ENCODE measurements around the gene CNTNAP4. TPM values are rescaled to one million over a fixed set of nuclear protein-coding genes. Genes with fewer than 3 reads are reported as not detected.

Gene CNTNAP4
- polyA plus RNA-seq, 1 donor = 2.4 TPM

DNA sequence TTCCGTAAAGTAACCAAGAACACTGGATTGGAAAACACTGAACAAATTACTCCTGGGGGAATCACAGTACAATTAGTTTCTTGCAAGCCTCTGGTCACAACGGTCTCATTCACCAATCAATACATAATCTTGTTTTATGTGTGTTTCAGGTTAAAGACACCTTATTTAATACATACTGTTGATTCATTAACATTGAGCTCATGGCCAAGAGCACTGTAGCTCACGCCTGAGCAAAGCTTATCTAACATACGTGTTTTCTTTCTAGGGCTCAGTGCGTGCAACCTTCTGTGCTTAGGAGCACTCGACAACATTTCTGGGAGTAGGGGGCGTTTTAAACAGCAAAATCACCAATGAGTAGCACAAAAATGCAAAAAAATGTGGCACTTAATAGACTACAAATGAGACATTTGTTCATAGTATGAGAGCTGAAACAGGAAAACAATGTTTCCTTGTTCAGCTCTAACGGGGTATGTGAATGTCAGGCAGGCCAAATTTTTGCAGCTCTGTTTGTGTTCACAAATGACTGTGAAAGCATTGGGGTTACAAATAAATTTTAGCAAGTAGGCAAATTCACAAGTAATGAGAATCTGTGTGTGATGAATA is 206.2 kb downstream of the CNTNAP4 start:
- Histone ChIP-seq H3K27me3 (ENCODE audit: control insufficient read depth, insufficient read depth, low read length) (no peaks in the 10 kb centered on the region), H3K27ac (ENCODE audit: low read length) (no peak overlapping the region), H3K4me3 (ENCODE audit: low read length) (no peak overlapping the region), H3K36me3 (ENCODE audit: control insufficient read depth, insufficient read depth, low read length) (no peaks in the 10 kb centered on the region), H3K4me1 (ENCODE audit: control insufficient read depth, insufficient read depth, low read length) (no peaks in the 10 kb centered on the region), H3K9me3 (ENCODE audit: control insufficient read depth, low read depth, low read length) (no peaks in the 10 kb centered on the region)
- DNase-seq = no peak
- 94% methylated on average over 3 of the region's 8 CpGs for WGBS (ENCODE audit: insufficient coverage, low lambda C conversion rate)

DNA sequence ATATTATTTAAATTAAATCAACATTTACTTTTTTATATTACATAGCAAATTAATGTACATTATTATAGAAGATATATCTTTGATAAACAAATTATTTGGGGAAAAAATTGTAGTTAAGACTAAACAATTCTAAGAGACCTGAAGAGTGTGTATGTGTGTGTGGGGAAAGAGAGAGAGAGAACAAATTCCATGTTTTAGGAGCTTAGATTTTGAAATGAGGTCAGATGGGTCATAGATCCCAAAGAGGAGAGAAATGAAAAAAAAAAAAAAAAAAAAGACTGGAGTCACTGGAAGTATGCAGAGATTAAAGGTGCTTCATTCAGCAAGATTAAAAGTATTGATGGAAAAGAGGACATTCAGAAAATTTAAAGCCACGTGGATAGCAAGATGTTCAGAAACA is 206.8 kb downstream of the CNTNAP4 start:
- H3K4me1 ChIP-seq (ENCODE audit: control insufficient read depth, insufficient read depth, low read length) = no peaks in the 10 kb centered on the region
- H3K4me3 ChIP-seq (ENCODE audit: low read length) = no peak overlapping the region
- no peaks in the 10 kb centered on the region for H3K27me3 ChIP-seq (ENCODE audit: control insufficient read depth, insufficient read depth, low read length)
- no CpG with 5 or more reads among the region's 1 CpG for WGBS (ENCODE audit: insufficient coverage, low lambda C conversion rate)
- H3K9me3 ChIP-seq (ENCODE audit: control insufficient read depth, low read depth, low read length) = no peaks in the 10 kb centered on the region
- DNase-seq = no peak
- no peaks in the 10 kb centered on the region for H3K36me3 ChIP-seq (ENCODE audit: control insufficient read depth, insufficient read depth, low read length)
- H3K27ac ChIP-seq (ENCODE audit: low read length) = no peak overlapping the region

DNA sequence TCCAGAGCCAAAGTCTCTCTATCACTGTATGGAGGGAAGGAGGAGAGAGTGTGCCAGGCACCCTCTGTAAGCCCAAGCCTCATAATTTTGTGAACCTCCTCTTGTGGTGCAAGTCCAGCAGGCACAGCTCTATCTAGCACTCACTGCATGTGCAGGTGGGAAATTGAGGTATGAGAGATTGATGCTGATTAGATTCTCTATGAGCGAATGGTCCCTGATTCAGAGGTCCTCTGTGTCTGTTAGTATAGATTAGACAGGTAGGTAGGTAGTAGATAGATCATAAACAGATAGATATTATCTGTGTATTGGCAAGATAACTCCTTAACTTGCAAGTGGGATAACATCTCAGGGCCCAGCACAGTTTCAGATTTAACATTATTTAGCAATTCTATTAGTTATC is 209.5 kb downstream of the CNTNAP4 start:
- Histone ChIP-seq H3K36me3 (ENCODE audit: control insufficient read depth, insufficient read depth, low read length) (no peaks in the 10 kb centered on the region), H3K4me1 (ENCODE audit: control insufficient read depth, insufficient read depth, low read length) (no peaks in the 10 kb centered on the region), H3K27me3 (ENCODE audit: control insufficient read depth, insufficient read depth, low read length) (no peaks in the 10 kb centered on the region), H3K27ac (ENCODE audit: low read length) (no peak overlapping the region), H3K4me3 (ENCODE audit: low read length) (no peak overlapping the region), H3K9me3 (ENCODE audit: control insufficient read depth, low read depth, low read length) (no peaks in the 10 kb centered on the region)
- WGBS (ENCODE audit: insufficient coverage, low lambda C conversion rate) = no CpG with 5 or more reads among the region's 1 CpG
- DNase-seq = no peak

DNA sequence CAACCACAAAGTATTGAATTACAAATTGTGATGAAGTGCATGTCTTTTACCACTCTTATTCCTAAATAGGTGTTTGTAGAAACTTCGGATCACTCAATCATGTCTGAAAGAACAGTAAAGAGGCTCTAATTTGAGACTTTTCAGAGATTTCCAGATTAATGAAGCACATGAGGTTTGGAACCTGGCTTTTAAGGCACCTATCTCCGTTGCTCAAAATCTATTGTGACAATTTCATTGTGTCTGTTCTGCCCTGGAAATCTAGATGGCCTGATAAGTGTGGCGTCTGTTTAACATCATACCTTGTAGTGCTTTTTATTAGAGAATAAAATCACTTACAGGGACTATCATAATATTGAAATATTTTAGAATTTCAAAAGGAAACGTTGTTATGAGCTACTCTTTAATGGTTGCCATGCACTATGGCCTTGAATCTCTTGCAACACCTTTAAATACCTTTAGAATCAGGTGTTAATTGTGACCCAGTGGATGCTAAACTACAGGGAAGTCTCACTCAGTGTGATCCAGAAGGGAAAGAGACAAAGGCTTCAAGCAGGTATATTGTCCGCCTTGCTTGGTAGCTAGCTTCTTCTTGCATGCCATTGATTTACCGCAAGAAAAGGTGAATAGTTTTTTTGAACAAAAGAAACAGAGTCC is 210.3 kb downstream of the CNTNAP4 start:
- 90% methylated on average over 3 of the region's 6 CpGs for WGBS (ENCODE audit: insufficient coverage, low lambda C conversion rate)
- Histone ChIP-seq H3K36me3 (ENCODE audit: control insufficient read depth, insufficient read depth, low read length) (no peaks in the 10 kb centered on the region), H3K27ac (ENCODE audit: low read length) (no peak overlapping the region), H3K27me3 (ENCODE audit: control insufficient read depth, insufficient read depth, low read length) (no peaks in the 10 kb centered on the region), H3K4me3 (ENCODE audit: low read length) (no peak overlapping the region), H3K4me1 (ENCODE audit: control insufficient read depth, insufficient read depth, low read length) (no peaks in the 10 kb centered on the region), H3K9me3 (ENCODE audit: control insufficient read depth, low read depth, low read length) (no peaks in the 10 kb centered on the region)
- no peak for DNase-seq

DNA sequence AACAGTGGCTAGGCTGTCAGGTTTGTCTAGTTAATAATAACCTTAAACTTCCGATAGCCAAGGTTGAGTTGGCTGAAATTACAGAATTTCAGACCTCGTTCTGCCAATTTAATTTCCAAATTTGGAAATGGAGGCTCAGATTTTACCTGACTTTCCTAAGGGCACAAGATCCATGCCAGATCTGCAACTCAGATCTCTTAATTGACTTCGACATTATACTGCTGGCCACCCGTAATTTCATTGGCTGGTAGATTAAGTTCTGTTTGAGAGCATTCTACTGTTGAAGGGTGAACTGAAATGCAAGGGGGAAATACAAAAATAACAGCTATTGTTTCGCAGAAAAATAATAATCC is 210.8 kb downstream of the CNTNAP4 start:
- Histone ChIP-seq H3K4me1 (ENCODE audit: control insufficient read depth, insufficient read depth, low read length) (no peaks in the 10 kb centered on the region), H3K27ac (ENCODE audit: low read length) (no peak overlapping the region), H3K27me3 (ENCODE audit: control insufficient read depth, insufficient read depth, low read length) (no peaks in the 10 kb centered on the region), H3K9me3 (ENCODE audit: control insufficient read depth, low read depth, low read length) (no peaks in the 10 kb centered on the region), H3K36me3 (ENCODE audit: control insufficient read depth, insufficient read depth, low read length) (no peaks in the 10 kb centered on the region), H3K4me3 (ENCODE audit: low read length) (no peak overlapping the region)
- no peak for DNase-seq
- WGBS (ENCODE audit: insufficient coverage, low lambda C conversion rate) = 100% methylated on average over 1 of the region's 5 CpGs

DNA sequence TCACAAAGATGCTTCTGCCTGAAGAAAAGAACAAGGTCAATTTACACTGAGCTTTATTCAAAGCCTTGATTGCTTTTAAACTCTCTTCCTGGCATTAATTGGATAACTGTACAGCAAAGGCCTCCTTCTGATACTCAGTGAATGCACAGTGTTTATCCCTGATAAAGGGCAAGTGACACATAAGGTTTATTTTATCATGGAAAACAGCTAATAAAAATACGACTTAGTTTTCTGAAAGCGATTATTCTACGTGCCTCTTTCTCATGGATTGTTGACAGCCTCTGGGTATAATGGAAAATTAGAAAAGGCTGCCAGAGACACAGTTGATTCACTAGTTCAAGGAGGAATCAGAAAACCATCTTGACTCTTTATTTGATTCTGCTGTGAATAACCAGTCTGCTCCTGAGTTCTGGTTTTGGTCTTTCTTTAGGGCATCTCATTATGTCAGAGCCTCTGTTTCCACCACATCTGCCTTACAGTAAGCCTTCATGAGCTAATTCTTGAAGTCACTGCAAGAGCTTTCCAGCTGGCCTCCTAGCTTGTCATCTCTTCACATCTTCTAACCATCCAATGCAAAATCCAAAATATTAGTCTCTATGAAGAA is 212.9 kb downstream of the CNTNAP4 start:
- no peaks in the 10 kb centered on the region for H3K9me3 ChIP-seq (ENCODE audit: control insufficient read depth, low read depth, low read length)
- no peak for DNase-seq
- H3K27ac ChIP-seq (ENCODE audit: low read length) = no peak overlapping the region
- H3K4me3 ChIP-seq (ENCODE audit: low read length) = no peak overlapping the region
- no peaks in the 10 kb centered on the region for H3K27me3 ChIP-seq (ENCODE audit: control insufficient read depth, insufficient read depth, low read length)
- no peaks in the 10 kb centered on the region for H3K36me3 ChIP-seq (ENCODE audit: control insufficient read depth, insufficient read depth, low read length)
- no peaks in the 10 kb centered on the region for H3K4me1 ChIP-seq (ENCODE audit: control insufficient read depth, insufficient read depth, low read length)
- 86% methylated on average over 2 of the region's 3 CpGs for whole genome bisulfite sequencing (ENCODE audit: insufficient coverage, low lambda C conversion rate)

DNA sequence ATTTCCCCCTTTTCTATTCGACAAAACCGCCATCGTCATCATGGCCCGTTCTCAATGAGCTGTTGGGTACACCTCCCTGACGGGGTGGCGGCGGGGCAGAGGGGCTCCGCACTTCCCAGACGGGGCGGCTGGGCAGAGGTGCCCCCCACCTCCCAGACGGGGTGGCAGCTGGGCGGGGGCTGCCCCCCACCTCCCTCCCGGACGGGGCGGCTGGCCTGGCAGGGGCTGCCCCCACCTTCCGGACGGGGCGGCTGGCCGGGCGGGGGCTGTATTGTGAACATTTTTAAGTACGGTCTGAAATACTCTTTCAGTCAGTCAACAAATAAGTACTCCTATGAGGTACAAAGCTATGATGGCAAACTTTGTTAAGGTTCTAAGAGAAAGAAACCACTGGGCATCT is 222.8 kb downstream of the CNTNAP4 start:
- H3K4me1 ChIP-seq (ENCODE audit: control insufficient read depth, insufficient read depth, low read length) = no peaks in the 10 kb centered on the region
- no peaks in the 10 kb centered on the region for H3K27me3 ChIP-seq (ENCODE audit: control insufficient read depth, insufficient read depth, low read length)
- no CpG with 5 or more reads among the region's 21 CpGs for WGBS (ENCODE audit: insufficient coverage, low lambda C conversion rate)
- H3K4me3 ChIP-seq (ENCODE audit: low read length) = no peak overlapping the region
- H3K9me3 ChIP-seq (ENCODE audit: control insufficient read depth, low read depth, low read length) = no peaks in the 10 kb centered on the region
- H3K36me3 ChIP-seq (ENCODE audit: control insufficient read depth, insufficient read depth, low read length) = no peaks in the 10 kb centered on the region
- no peak overlapping the region for H3K27ac ChIP-seq (ENCODE audit: low read length)
- no peak for DNase-seq

DNA sequence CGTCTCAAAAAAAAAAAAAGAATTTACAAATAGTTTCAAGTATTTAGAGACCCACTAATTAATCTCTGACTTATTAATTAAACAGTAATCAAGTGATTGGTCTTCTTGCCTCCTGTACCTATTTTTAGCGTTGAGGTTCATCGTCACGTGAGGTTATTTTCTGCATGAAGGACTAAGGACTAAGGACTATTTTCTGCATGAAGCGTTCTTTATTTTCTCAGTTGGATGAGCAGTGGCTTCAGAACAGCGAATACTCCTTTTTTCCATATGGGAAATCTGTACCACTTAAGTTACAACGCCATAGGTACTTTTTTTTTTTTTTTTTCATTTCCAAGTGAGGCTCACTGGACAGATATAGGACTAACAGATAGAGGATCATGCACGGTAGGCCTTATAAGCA is 224.9 kb downstream of the CNTNAP4 start:
- Histone ChIP-seq H3K9me3 (ENCODE audit: control insufficient read depth, low read depth, low read length) (no peaks in the 10 kb centered on the region), H3K36me3 (ENCODE audit: control insufficient read depth, insufficient read depth, low read length) (no peaks in the 10 kb centered on the region), H3K4me3 (ENCODE audit: low read length) (no peak overlapping the region), H3K4me1 (ENCODE audit: control insufficient read depth, insufficient read depth, low read length) (no peaks in the 10 kb centered on the region), H3K27ac (ENCODE audit: low read length) (no peak overlapping the region), H3K27me3 (ENCODE audit: control insufficient read depth, insufficient read depth, low read length) (no peaks in the 10 kb centered on the region)
- no peak for DNase-seq
- WGBS (ENCODE audit: insufficient coverage, low lambda C conversion rate) = 100% methylated on average over 1 of the region's 8 CpGs

DNA sequence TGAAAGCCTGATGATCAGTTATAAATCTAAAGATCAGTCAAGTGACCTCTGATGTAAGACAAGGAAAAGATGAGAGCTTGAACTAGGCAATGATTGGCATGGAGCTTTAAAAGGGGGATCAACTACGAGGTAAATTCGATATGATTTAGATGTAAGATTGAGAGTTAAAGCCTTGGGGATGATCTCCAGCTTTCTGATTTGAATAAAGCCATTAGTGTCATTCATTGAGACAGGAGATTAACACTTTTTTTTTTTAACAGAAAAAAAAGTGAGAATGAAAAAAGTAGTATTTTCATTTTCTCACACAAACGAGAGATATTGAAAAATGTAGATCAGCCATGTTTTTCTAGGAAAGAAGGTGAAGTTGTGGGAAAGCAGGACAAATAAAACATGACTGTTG is 225.4 kb downstream of the CNTNAP4 start:
- Histone ChIP-seq H3K27me3 (ENCODE audit: control insufficient read depth, insufficient read depth, low read length) (no peaks in the 10 kb centered on the region), H3K27ac (ENCODE audit: low read length) (no peak overlapping the region), H3K4me1 (ENCODE audit: control insufficient read depth, insufficient read depth, low read length) (no peaks in the 10 kb centered on the region), H3K4me3 (ENCODE audit: low read length) (no peak overlapping the region), H3K9me3 (ENCODE audit: control insufficient read depth, low read depth, low read length) (no peaks in the 10 kb centered on the region), H3K36me3 (ENCODE audit: control insufficient read depth, insufficient read depth, low read length) (no peaks in the 10 kb centered on the region)
- DNase-seq = no peak
- 88% methylated on average over 3 of the region's 3 CpGs for WGBS (ENCODE audit: insufficient coverage, low lambda C conversion rate)

DNA sequence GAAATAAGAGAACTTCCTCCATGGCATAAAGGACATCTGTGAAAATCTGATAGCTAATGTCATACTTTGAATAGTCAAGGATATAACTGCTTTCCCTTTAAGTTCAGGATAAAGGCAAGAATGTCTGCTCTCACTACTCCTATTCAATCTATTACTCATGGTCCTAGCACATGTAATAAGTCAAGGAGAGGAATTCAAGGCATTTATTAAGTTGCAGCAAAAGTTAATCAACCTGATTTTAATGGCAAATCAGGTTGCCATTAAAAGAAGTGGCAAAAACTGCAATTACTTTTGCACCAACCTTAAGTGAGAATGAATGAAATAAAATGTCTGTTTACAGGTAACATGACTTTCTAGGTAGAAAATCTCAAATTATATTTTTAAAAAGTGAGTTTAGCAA is 225.9 kb downstream of the CNTNAP4 start:
- Histone ChIP-seq H3K4me1 (ENCODE audit: control insufficient read depth, insufficient read depth, low read length) (no peaks in the 10 kb centered on the region), H3K27ac (ENCODE audit: low read length) (no peak overlapping the region), H3K36me3 (ENCODE audit: control insufficient read depth, insufficient read depth, low read length) (no peaks in the 10 kb centered on the region), H3K4me3 (ENCODE audit: low read length) (no peak overlapping the region), H3K27me3 (ENCODE audit: control insufficient read depth, insufficient read depth, low read length) (no peaks in the 10 kb centered on the region), H3K9me3 (ENCODE audit: control insufficient read depth, low read depth, low read length) (no peaks in the 10 kb centered on the region)
- DNase-seq = no peak

DNA sequence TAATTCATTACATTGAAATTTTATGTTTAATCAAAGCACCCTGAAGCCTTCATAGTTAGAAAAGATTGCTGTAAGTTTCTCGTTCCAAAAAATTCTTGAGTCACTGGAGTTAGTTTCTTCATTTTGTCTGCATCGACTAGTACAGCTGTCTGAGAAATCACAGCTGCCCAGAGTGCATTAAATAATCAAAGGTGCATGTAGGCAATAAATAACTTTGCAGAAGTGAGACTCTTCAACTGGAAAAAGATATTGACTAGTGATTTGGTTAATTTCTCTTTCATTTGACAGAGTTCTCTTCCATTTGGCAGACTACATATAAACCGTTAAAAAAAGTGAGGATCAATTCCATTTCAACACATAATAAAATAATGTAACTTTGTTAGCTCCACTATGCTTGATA is 234.0 kb downstream of the CNTNAP4 start:
- H3K4me3 ChIP-seq (ENCODE audit: low read length) = no peak overlapping the region
- no peak for DNase-seq
- no peaks in the 10 kb centered on the region for H3K36me3 ChIP-seq (ENCODE audit: control insufficient read depth, insufficient read depth, low read length)
- no peaks in the 10 kb centered on the region for H3K9me3 ChIP-seq (ENCODE audit: control insufficient read depth, low read depth, low read length)
- no peak overlapping the region for H3K27ac ChIP-seq (ENCODE audit: low read length)
- no peaks in the 10 kb centered on the region for H3K27me3 ChIP-seq (ENCODE audit: control insufficient read depth, insufficient read depth, low read length)
- 76% methylated on average over 2 of the region's 3 CpGs for WGBS (ENCODE audit: insufficient coverage, low lambda C conversion rate)
- H3K4me1 ChIP-seq (ENCODE audit: control insufficient read depth, insufficient read depth, low read length) = no peaks in the 10 kb centered on the region

All from large intestine (tissue), 3 donors.